ENCODE measurements around the gene TOMM5.

DNA sequence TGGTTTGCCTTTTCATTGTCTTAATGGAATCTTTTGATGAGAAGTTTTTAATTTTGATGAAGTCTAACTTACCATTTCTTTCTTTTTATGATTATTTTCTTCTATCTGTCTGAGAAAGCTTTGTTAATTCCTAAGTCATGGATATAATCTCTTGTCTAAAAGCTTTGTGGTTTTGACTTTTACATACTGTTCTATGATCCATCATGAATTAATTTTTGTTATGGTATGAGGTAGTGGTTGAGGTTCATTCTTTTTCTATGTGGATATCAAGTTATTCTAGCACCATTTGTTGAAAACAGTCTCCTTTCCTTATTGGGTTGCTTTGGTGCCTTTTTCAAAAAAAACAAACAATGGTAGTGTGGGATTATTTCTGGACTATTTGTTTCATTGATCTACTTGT, 36.6 kb downstream of the TOMM5 start:
- TF ChIP-seq, protein P1, sequence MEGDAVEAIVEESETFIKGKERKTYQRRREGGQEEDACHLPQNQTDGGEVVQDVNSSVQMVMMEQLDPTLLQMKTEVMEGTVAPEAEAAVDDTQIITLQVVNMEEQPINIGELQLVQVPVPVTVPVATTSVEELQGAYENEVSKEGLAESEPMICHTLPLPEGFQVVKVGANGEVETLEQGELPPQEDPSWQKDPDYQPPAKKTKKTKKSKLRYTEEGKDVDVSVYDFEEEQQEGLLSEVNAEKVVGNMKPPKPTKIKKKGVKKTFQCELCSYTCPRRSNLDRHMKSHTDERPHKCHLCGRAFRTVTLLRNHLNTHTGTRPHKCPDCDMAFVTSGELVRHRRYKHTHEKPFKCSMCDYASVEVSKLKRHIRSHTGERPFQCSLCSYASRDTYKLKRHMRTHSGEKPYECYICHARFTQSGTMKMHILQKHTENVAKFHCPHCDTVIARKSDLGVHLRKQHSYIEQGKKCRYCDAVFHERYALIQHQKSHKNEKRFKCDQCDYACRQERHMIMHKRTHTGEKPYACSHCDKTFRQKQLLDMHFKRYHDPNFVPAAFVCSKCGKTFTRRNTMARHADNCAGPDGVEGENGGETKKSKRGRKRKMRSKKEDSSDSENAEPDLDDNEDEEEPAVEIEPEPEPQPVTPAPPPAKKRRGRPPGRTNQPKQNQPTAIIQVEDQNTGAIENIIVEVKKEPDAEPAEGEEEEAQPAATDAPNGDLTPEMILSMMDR (IDR thresholded peaks at IDR 0.05) = no peak
- TF ChIP-seq POLR2A (IDR thresholded peaks at IDR 0.05) = no peak

Measured in suprapubic skin (tissue), 3 donors.